Fibroblast of the conjunctiva (primary cell): ENCODE measurements around the gene SOS2.

ENCODE experiments used
- DNase-seq: peaks from one replicate; pipeline ENCODE4 v3.0.0-alpha.2; 2010; ENCODE audit warnings: low read depth

SOS2 gene

GRCh38 chr14:50116181-50116956, 115.0 kb downstream of the SOS2 start, which contains the start of gene VCPKMT:
VCPKMT (minus strand) TSS chr14:50116572; CDS start chr14:50116552, 20 bp downstream.
- DNase-seq: peak; percentile 74

GRCh38 chr14:50113381-50114035, 117.9 kb downstream of the SOS2 start:
- DNase-seq: no peak

- no peak for DNase-seq
These were observed 120.9 kb downstream of the SOS2 start for GRCh38 chr14:50110323-50111037.

DNA sequence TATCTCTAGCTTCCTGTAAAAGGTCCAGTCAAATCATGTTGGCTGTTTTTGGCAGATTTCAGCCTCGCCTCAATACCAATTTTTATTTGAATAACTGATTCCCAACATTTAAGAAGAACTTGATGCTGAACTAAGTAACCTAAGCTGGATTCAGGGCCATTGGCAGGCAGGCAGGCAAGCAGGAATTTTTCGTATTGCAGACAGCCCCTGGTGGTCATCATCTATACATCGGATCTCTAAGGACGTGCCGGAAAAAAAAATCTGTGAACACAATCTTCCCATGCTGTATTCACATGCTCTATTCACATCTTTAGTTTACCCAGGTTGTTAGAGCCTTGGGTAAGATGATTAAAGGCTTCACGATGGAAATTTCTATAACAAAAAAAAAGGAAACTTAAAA, 122.0 kb downstream of the SOS2 start:
- DNase-seq: peak; percentile 13

- no peak for DNase-seq
These were observed 123.5 kb downstream of the SOS2 start for GRCh38 chr14:50107850-50108249.

DNA sequence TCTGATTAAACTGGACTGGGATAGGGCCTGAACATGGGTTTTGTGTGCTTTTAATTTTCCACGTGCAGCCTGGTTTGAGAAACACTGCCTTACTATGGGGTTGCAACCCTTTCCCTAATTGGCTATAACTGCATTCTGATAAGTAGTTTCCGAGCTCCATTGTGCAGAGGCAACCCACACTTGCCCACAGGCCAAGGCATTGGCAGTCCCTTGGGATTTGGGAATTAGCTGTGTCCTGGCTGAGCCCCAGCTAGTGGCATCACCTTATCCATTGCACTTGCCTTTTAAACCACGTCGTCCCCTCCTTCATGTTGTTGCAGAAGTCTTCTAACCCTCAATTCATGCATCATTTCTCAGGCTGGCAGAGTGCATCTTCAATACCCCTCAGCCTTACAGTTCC, 125.2 kb downstream of the SOS2 start:
- DNase-seq: no peak

DNA sequence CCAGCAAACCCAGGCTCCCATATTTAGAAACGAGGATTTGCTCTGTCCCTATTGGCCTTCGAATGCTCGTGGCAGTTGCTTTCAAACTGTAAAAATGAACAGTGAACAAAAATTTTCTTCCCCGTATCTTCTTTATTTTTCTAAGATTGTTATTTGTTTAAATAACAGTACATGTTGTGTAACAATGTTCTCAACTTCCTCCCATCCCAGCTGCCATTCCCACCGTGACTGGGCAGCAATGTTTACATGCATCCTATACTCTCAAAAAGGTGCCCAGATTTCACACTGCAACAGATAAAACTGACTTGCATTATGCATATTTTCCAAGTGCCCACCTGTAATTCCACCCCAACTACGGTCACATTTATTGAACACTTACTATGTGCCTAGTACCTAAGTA, 127.8 kb downstream of the SOS2 start:
- DNase-seq: no peak

DNA sequence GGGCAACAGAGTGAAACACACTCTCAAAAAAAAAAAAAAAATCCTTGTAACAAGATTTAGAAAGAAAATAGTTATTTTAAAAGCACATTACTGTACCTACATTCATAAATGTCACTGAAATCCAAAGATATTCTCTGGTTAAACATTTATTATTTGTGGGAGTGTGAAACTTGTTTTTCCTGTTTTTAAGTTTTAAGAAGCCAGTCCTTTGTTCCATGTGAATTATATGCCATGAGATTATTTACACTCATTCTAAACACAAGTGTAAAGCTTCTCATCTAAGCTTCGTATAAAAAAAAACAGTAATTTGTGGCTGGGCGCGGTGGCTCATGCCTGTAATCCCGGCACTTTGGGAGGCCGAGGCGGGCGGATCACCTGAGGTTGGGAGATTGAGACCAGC, 130.0 kb downstream of the SOS2 start:
- DNase-seq: no peak

- DNase-seq: no peak
These were observed 130.6 kb downstream of the SOS2 start for GRCh38 chr14:50100805-50101204.

DNA sequence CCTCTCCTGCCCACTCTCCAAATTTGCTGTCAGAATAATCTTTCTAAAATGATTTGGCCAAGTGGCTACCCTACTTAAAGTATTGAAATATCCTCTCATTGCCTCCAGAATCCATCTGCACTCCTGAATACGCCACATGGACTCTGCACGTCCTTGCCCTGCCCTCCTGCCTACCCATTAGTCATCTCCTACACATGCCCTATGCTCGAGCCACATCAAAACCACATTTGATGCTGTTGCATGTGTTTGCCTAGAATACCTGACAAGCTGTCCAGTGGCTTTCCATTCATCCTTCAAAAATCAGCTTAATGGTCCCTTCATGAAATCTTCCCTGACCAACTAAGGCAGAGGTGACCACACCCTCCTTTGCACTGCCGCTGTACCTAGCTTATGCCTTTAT, 132.0 kb downstream of the SOS2 start:
- no peak for DNase-seq

DNA sequence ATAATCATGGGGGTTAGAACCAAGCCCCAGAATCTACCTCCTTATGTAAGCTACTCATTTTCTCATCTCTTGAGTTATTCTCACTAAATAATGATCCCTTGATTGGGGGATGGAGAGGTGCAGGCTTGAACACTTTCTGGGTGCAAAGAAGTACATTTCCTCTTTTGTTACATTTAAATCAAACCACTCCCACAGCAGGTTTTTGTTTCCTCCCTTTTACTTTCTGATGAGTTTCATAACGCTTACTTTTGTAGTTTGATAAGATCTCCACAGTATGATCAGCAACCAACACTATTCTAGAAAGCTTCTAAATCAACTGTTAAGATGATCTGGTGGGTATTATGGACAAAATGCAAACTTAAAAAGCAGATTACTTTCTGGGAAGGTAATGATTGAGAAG, 135.5 kb downstream of the SOS2 start:
- no peak for DNase-seq

DNA sequence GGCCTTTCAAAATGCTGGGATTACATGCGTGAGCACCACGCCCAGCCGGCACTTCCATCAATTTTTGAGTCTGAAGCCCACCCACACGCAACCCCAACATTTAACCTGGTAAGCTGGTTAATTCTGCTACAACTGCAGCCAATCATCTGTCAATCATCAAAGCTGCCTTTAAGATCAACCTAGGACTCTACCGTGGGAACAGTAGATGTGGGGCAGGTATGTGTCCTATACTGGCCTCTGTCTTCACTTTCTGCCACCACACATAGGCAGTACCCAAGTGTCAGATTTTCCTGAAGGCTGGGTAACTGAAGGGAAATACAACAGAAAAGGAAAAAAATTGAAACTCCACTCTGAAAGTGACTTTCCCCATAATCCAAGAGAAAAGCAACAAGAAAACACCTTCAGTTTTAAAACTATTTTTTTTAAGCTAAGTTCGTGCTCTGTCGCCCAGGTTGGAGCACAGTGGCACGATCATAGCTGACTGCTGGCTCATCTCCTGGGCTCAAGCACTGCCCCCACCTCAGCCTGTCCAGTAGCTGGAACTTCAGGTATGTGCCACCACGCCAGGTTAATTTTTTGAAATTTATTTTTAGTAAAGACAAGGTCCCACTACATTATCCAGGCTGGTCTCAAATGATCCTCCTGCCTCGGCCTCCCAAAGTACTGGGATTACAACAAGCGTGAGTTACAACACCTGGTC, 137.2 kb downstream of the SOS2 start:
- no peak for DNase-seq

DNA sequence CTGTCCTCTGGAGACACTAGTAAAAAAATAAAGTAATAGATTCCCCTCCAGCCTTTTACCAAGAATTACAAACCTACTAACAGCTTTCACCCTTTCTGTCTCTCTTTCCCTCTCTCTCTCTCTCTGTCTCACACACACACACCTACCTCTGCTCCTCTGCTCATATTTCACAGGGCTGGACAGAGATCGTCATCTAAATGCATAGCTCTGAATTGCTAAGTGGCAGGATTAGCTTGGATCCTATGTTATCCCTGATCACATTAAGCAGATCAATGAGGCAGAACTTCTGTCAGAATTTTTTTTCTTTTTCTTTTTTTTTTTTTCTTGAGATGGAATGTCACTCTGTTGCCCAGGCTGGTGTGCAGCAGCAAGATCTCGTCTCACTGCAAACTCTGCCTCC, 137.9 kb downstream of the SOS2 start:
- no peak for DNase-seq

DNA sequence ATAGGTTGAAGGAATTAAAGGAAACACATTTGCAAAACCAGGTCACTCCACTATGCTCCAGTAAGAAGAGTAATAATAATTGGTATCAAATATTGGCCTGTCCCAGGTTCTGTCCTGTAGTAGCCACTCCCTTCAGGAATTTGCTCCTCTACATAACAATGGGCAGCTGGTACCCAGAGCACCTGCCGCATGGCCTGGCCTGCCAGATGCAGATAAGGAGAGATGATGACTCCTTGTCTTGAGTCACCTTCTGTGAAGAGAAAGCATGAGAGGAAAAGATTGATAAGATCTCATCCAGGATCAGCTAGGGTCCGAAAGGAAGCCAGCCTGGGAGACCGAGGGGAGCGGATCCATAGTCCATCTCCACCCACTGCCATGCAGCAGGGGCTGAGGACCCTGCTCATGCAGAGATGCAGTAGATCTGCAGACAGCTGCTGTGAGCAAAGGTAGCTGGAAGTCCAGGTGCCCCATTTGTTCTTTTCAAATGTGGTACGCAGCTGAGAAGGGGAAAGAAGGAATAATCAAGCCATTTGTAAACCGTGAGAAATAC, 139.3 kb downstream of the SOS2 start:
- DNase-seq: no peak

DNA sequence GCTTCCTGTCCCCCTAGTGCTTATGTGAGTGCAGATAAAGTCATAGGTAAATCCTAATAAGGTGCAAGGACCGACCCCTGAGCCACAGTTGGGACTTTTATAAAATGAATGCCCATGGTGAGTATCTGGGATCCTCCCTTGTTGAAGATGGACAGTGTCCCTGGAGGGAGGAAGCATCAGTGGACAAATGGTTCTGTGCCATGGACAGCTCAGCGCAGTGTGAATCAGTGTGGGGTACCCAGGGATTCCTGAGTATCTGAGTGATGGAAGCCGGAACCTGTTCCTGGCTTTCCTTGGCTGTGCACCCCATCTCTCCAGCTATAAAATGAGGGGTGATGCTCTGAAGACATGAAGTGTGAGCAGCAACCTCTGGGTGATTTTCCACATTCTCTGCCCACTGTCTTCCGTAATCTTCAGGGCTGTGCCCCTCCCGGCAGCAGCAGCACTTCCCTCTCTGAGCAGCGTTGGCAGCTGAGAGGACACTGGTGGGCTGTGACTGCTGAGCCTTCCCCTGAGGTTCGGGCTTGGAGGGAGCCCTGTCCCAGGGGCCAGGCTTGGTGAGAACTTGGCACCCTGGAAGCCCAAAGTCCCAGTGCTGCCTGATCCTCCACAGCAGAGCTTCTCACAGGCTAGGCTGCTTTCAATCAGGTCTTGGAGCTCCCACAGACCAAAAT, 140.0 kb downstream of the SOS2 start:
- no peak for DNase-seq

DNA sequence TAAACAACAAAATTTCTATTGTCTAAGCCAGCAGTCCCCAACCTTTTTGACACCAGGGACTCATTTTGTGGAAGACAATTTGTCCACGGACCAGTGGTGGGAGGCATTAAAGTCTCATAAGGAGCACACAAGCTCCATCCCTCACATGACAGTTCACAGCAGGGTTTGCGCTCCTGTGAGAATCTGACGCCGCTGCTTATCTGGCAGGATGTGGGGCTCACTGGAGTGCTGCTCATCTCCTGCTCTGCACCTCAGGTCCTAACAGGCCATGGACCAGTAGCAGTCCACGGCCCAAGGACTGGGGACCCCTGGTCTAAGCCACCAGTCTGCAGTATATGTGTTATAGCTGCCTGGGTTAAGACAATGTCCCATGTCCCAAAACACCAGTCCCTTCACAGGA, 142.2 kb downstream of the SOS2 start:
- no peak for DNase-seq

GRCh38 chr14:50088731-50089130, 142.6 kb downstream of the SOS2 start:
- no peak for DNase-seq

DNA sequence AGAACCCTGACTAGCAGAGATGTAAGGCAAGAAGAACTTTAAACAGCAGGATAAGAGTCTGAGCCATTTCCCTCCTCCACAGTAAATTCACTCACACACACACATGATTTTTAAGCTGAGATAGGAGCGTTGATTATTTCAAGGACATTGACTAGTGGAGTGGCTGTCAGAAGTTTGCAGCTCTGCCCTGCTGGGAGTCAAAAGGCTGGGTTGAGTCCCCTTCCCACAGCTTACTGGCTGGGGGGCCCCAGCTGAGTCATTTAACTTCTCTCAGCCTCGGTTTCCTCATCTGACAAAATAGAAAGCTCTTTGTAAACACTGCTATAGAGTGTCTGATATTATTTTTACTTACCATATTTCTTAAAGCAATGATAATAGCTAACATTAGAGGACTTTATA, 143.3 kb downstream of the SOS2 start:
- DNase-seq: no peak

GRCh38 chr14:50087341-50088116, 143.8 kb downstream of the SOS2 start:
- no peak for DNase-seq

GRCh38 chr14:50086321-50086711, 145.1 kb downstream of the SOS2 start:
- DNase-seq: no peak
